DOHH2 (cell line): ENCODE results near the gene MFAP3.

Source experiments
- EZH2phosphoT487 ChIP-seq: fragments of 200-600 bp; sonication (generic); IDR thresholded peaks from 2 replicates; pipeline ENCODE4 v1.6.1; 2017; ENCODE audit warnings: borderline replicate concordance, mild to moderate bottlenecking, antibody characterized with exemption, low read length, moderate library complexity, mixed read lengths
- TF ChIP-seq, protein P1 (sequence below): fragments of 200-600 bp; sonication (generic); IDR thresholded peaks from one replicate; pipeline ENCODE4 v1.5.1; 2014; ENCODE audit warnings: antibody characterized with exemption, mild to moderate bottlenecking, low read depth, low read length; ENCODE audit not compliant: poor library complexity, severe bottlenecking

DNA sequence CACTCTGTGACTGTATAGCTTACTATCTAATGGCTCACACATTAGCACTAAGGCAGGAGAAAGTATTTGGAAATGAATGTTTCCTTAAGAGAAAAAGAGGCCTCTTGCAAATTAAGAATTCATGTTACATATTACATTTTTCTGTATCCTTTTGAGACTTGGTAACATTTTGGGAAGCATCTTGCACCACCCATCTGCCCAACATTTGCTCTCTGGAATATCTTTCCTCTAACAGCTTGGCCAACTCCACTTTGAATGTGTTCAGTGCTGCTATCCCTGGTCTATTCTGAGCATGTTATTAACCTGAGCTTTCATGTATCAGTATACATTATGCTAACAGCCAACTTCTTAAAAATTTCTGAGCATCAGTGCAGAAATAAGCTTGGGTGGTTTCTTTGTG is 27.2 kb downstream of the MFAP3 start:
- TF ChIP-seq, protein P1, sequence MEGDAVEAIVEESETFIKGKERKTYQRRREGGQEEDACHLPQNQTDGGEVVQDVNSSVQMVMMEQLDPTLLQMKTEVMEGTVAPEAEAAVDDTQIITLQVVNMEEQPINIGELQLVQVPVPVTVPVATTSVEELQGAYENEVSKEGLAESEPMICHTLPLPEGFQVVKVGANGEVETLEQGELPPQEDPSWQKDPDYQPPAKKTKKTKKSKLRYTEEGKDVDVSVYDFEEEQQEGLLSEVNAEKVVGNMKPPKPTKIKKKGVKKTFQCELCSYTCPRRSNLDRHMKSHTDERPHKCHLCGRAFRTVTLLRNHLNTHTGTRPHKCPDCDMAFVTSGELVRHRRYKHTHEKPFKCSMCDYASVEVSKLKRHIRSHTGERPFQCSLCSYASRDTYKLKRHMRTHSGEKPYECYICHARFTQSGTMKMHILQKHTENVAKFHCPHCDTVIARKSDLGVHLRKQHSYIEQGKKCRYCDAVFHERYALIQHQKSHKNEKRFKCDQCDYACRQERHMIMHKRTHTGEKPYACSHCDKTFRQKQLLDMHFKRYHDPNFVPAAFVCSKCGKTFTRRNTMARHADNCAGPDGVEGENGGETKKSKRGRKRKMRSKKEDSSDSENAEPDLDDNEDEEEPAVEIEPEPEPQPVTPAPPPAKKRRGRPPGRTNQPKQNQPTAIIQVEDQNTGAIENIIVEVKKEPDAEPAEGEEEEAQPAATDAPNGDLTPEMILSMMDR, result no peak
- TF ChIP-seq EZH2phosphoT487, result no peak
